HAP-1 (cell line): Measurements from ENCODE around the gene ACOT8.
A peak's percentile ranks its signal among the peaks of the same experiment; 100 is the strongest.
"Not testable (repeated sequence)": the region's sequence is repeated elsewhere in the genome, so short reads cannot be mapped to it uniquely, and the experiment has no call there.

ENCODE experiments used
- DNase-seq, 2 experiments: peaks; one replicate each; pipeline ENCODE4 v3.0.0-alpha.2; 2016 to 2020; ENCODE audit warnings: low spot score in 2 of 2
- H3K27me3 ChIP-seq: fragments of 250-450 bp; sonication (Bioruptor Pico); 2 replicates; pipeline ENCODE4 v1.5.1; 2020; ENCODE audit warnings: low read depth, mild to moderate bottlenecking, moderate library complexity
- H3K36me3 ChIP-seq: fragments of 250-450 bp; sonication (Bioruptor Pico); replicated peaks from 2 replicates; pipeline ENCODE4 v1.5.1; 2020; ENCODE audit warnings: mild to moderate bottlenecking
- H3K4me1 ChIP-seq: fragments of 250-450 bp; sonication (Bioruptor Pico); 2 replicates; pipeline ENCODE4 v1.5.1; 2020; ENCODE audit warnings: mild to moderate bottlenecking
- H3K4me3 ChIP-seq: fragments of 250-450 bp; sonication (Bioruptor Pico); 2 replicates; pipeline ENCODE4 v1.5.1; 2020; ENCODE audit warnings: mild to moderate bottlenecking, moderate library complexity
- H3K9me3 ChIP-seq: fragments of 250-450 bp; sonication (Bioruptor Pico); 2 replicates; pipeline ENCODE4 v1.5.1; 2020; ENCODE audit warnings: mild to moderate bottlenecking, moderate library complexity
- in situ Hi-C: fragments of 300-500 bp; cut with MboI; formaldehyde crosslinking; loops from 3 replicates; pipeline ENCODE4 v1.14.3; 2020; ENCODE audit warnings: low sequenced_read_pairs, inconsistent platforms, mixed read lengths

ACOT8 gene

GRCh38 chr20:45857114-45857881 lies at the start of gene ACOT8, which contains the start of gene ZSWIM3:
Gene ACOT8 (minus strand): TSS chr20:45857392. CDS start chr20:45857315, 77 bp downstream.
Gene ZSWIM3 (plus strand): TSS chr20:45857614. CDS start chr20:45857826, 212 bp downstream.
- H3K4me3 ChIP-seq, result peak within 1 kb of the TSS; percentile 76
- H3K36me3 ChIP-seq, result peaks cover 9% of the 10 kb centered on the region; the same call in 1 of the 2 replicates
- H3K9me3 ChIP-seq, result no peaks in the 10 kb centered on the region
- peaks cover 17% of the 10 kb centered on the region for H3K4me1 ChIP-seq
- no peaks in the 10 kb centered on the region for H3K27me3 ChIP-seq
- DNase-seq, result peak; percentile 99
- in situ Hi-C loops, result no loop called here

DNA sequence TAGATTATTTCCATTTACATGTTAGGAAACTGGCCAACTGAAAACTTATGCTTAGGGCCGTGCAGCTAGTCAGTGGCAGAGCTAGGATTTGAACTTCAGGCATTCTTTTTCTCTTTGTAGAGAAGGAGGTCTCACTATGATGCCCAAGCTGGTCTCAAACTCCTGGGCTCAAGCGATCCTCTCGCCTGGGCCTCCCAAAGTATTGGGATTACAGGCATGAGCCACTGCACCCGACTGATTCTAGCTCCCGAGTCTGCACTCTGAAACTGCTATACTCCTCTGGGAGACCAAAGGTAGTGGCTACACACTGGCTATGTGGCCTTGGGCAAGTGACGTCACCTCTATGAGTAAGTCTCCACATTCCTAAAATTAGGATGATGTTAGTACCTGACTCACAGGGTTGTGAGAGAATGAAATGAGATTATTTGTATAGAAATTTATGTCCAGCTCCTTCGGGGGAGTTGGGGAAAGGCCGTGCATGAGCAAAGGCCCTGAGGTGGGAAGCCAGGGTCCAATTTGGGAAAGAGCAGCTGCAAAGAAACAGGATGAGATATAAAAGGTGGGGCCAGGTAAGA lies 48.4 kb upstream of the ACOT8 start:
- no peaks in the 10 kb centered on the region for H3K27me3 ChIP-seq
- peaks cover 56% of the 10 kb centered on the region for H3K36me3 ChIP-seq
- in situ Hi-C loops, result no loop called here
- peaks cover 17% of the 10 kb centered on the region for H3K4me1 ChIP-seq
- no peaks in the 10 kb centered on the region for H3K9me3 ChIP-seq
- DNase-seq, result peak in 1 of 2 experiments; percentile 59
- H3K4me3 ChIP-seq, result no peak overlapping the region

DNA sequence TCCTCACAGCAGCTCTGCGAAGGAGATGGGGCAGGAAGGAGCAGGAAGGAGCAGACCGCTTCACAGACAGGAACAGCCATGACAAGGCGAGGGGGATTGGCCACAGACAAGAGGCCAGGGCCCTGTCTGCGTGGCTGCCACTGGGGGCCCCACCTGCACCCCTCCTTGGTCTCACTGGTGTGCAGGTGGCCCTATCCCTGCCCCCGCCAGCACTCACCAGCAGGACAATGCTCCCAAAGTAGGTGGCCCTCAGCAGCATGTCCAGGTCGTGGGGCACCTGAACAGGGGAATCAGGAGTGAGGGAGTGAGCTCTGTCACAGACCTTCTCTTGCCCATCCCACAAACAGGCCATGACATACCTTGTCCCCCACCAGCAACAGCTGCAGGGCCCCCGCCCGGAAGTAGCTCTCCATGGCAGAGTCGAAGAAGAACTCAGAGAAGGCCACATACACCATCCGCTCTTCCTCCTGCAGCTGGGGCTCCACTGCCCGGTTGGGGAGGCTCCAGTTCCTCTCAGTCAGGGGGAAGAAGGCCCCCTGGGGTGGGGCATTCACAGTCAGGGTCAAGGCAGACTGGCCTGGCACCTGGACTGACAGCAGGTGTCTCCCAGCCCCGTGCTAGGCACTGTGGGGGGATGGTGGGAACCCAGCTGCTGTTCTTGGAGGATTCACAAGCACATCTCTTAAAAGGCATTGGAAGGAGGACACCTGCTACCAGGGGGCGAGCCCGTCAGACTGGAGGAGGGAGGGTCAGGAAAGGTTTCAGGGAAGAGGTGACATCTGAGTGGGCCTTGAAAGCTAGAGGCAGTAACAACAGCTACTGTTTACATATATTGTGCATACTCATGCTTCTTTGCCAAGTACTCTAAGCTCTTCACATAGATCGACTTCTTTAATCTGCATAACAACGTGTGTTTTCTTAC lies 47.7 kb upstream of the ACOT8 start:
- peaks cover 56% of the 10 kb centered on the region for H3K36me3 ChIP-seq
- no peak overlapping the region for H3K4me3 ChIP-seq
- H3K27me3 ChIP-seq, result no peaks in the 10 kb centered on the region
- no peaks in the 10 kb centered on the region for H3K9me3 ChIP-seq
- in situ Hi-C loops, result no loop called here
- peak; percentile 76 to 93 for DNase-seq
- H3K4me1 ChIP-seq, result peaks cover 17% of the 10 kb centered on the region

GRCh38 chr20:45902199-45902701 lies 45.1 kb upstream of the ACOT8 start:
- DNase-seq, result no peak
- no peak overlapping the region for H3K4me3 ChIP-seq
- in situ Hi-C loops, result no loop called here
- peaks cover 17% of the 10 kb centered on the region for H3K4me1 ChIP-seq
- peaks cover 51% of the 10 kb centered on the region for H3K36me3 ChIP-seq
- H3K27me3 ChIP-seq, result no peaks in the 10 kb centered on the region
- no peaks in the 10 kb centered on the region for H3K9me3 ChIP-seq

GRCh38 chr20:45901332-45901731 lies 44.1 kb upstream of the ACOT8 start:
- DNase-seq, H3K4me3 ChIP-seq, H3K9me3 ChIP-seq, H3K27me3 ChIP-seq, in situ Hi-C loops: not testable (repeated sequence)
- H3K36me3 ChIP-seq, result peaks cover 52% of the 10 kb centered on the region
- H3K4me1 ChIP-seq, result peaks cover 17% of the 10 kb centered on the region

- Histone ChIP-seq H3K27me3 (no peaks in the 10 kb centered on the region), H3K4me3 (no peak overlapping the region), H3K36me3 (peaks cover 42% of the 10 kb centered on the region), H3K4me1 (no peaks in the 10 kb centered on the region), H3K9me3 (no peaks in the 10 kb centered on the region)
- in situ Hi-C loops, result no loop called here
- no peak for DNase-seq
Measured at GRCh38 chr20:45899046-45899835, 42.0 kb upstream of the ACOT8 start.

DNA sequence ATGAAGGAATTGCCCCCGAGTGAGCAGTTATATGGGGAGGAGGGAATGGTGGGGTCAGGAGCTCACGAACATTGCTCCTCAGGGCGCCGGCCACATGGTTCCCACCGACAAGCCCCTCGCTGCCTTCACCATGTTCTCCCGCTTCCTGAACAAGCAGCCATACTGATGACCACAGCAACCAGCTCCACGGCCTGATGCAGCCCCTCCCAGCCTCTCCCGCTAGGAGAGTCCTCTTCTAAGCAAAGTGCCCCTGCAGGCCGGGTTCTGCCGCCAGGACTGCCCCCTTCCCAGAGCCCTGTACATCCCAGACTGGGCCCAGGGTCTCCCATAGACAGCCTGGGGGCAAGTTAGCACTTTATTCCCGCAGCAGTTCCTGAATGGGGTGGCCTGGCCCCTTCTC lies 41.1 kb upstream of the ACOT8 start:
- H3K9me3 ChIP-seq, result no peaks in the 10 kb centered on the region
- H3K4me3 ChIP-seq, result no peak overlapping the region
- no peaks in the 10 kb centered on the region for H3K4me1 ChIP-seq
- no peak for DNase-seq
- H3K27me3 ChIP-seq, result no peaks in the 10 kb centered on the region
- peaks cover 41% of the 10 kb centered on the region for H3K36me3 ChIP-seq
- in situ Hi-C loops, result no loop called here

- H3K4me1 ChIP-seq, result no peaks in the 10 kb centered on the region
- in situ Hi-C loops, result no loop called here
- DNase-seq, result no peak
- no peaks in the 10 kb centered on the region for H3K9me3 ChIP-seq
- H3K27me3 ChIP-seq, result no peaks in the 10 kb centered on the region
- no peak overlapping the region for H3K4me3 ChIP-seq
- peaks cover 41% of the 10 kb centered on the region for H3K36me3 ChIP-seq
Measured at GRCh38 chr20:45897692-45898091, 40.5 kb upstream of the ACOT8 start.

DNA sequence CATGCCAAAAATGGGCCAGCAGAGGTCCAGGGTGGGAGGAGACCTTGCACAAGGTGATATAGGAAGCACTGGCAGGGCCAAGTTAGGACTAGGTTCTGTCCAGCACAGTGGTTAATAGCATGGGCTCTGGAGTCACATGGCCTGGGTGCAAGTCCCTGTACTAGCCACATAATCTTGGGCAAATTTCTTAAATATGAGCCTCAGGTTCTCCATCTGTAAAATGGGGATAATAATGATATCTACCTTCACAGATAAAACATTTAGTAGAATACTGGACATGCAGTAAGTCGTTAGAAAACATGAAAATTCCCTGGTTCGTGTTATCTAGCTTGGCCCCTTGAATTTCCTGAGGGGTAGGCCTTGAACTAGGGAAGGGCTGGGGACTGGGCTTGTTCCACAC lies 40.1 kb upstream of the ACOT8 start:
- no peaks in the 10 kb centered on the region for H3K27me3 ChIP-seq
- DNase-seq, result no peak
- no peak overlapping the region for H3K4me3 ChIP-seq
- no peaks in the 10 kb centered on the region for H3K4me1 ChIP-seq
- no peaks in the 10 kb centered on the region for H3K9me3 ChIP-seq
- in situ Hi-C loops, result no loop called here
- peaks cover 41% of the 10 kb centered on the region for H3K36me3 ChIP-seq

- in situ Hi-C loops, result no loop called here
- H3K27me3 ChIP-seq, result no peaks in the 10 kb centered on the region
- no peak overlapping the region for H3K4me3 ChIP-seq
- peaks cover 3% of the 10 kb centered on the region for H3K4me1 ChIP-seq
- peaks cover 37% of the 10 kb centered on the region for H3K36me3 ChIP-seq
- no peaks in the 10 kb centered on the region for H3K9me3 ChIP-seq
- DNase-seq, result no peak
Measured at GRCh38 chr20:45896641-45897161, 39.5 kb upstream of the ACOT8 start.

DNA sequence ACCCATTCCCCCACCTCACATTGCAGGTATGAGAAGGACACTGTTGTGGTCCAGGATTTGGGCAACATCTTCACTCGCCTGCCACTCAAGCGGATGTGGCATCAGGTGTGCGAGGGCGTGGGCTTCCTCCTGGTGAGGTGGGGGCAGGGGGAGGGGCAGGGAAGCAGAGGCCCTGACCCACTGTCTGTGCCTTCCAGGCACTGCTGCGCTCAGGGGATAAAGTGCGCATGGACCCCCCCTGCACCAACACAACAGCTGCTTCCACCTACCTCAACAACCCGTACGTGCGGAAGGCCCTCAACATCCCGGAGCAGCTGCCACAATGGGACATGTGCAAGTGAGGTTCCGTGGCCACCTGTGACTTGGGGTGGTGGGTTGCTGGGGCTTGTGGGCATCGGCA lies 37.6 kb upstream of the ACOT8 start:
- peaks cover 15% of the 10 kb centered on the region for H3K4me1 ChIP-seq
- H3K4me3 ChIP-seq, result no peak overlapping the region
- H3K36me3 ChIP-seq, result peaks cover 21% of the 10 kb centered on the region
- H3K9me3 ChIP-seq, result no peaks in the 10 kb centered on the region
- DNase-seq, result no peak
- no peaks in the 10 kb centered on the region for H3K27me3 ChIP-seq
- in situ Hi-C loops, result no loop called here

- H3K27me3 ChIP-seq, result no peaks in the 10 kb centered on the region
- in situ Hi-C loops, result no loop called here
- peaks cover 18% of the 10 kb centered on the region for H3K36me3 ChIP-seq
- no peak for DNase-seq
- H3K4me3 ChIP-seq, result no peak overlapping the region
- H3K9me3 ChIP-seq, result no peaks in the 10 kb centered on the region
- H3K4me1 ChIP-seq, result peaks cover 15% of the 10 kb centered on the region
Measured at GRCh38 chr20:45893831-45894230, 36.6 kb upstream of the ACOT8 start.
